Pons (tissue), 1 donor: Measurements from ENCODE around the gene GLI1.
A peak's percentile ranks its signal among the peaks of the same experiment; 100 is the strongest.
"Not testable (repeated sequence)": the region's sequence is repeated elsewhere in the genome, so short reads cannot be mapped to it uniquely, and the experiment has no call there.

Source experiments
- DNase-seq: peaks from one replicate; pipeline ENCODE4 v3.0.0-alpha.2; 2016; ENCODE audit warnings: low spot score

The GLI1 gene

DNA sequence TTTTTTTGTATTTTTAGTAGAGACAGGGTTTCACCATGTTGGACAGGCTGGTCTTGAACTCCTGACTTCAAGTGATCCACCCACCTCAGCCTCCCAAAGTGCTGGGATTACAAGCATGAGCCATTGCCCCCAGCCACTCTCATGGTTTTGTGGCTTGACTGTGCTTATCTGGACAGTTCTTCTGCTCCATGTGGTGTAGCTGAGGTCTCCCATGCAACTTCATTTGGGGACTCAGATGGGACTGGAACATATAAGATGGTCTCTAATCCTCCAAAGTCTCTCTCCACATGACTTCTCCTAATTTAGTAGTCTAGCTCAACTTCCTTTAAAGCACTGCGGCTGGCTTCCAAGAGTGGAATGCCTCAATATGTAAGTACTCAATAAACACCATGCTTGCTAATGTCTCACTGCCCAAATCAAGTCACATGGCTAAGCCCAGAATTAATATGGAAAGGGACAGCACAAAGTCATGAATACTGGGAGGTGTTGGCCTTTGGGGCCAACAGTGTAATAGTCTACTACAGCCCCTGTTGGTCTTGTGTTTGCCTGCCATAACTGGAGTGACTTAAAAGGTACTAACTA lies 17.6 kb upstream of the GLI1 start:
- DNase-seq, result no peak

DNA sequence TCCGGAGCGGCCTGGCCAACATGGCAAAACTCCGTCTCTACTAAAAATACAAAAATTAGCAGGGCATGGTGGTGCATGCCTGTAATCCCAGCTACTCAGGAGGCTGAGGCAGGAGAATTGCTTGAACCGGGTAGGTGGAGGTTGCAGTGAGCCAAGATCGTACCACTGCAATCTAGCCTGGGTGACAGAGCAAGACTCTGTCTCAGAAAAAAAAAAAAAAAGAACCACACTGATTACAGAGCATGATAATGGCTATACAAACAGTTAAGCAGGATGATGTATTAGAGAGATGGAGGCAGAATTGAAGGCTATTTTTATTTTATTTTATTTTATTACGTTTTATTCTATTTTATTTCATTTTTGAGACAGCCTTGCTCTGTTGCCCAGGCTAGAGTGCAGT lies 15.2 kb upstream of the GLI1 start:
- DNase-seq, result not testable (repeated sequence)

DNA sequence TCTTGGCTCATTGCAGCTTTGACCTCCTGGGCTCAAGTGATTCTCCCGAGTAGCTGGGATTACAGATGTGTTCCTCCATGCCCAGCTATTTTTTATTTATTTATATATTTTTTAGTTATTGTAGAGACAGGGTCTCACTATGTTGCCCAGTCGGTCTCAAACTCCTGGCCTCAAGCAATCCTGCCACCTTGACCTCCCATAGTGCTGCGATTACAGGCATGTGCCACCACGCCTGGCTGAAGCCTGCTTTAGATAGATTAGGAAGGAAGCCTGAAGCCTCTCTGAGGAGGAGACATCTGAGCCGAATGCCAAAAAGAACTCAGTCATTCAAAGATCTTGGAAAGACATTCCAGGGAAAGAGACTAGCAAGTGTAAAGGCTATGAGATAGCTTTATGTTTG lies 14.8 kb upstream of the GLI1 start:
- no peak for DNase-seq

DNA sequence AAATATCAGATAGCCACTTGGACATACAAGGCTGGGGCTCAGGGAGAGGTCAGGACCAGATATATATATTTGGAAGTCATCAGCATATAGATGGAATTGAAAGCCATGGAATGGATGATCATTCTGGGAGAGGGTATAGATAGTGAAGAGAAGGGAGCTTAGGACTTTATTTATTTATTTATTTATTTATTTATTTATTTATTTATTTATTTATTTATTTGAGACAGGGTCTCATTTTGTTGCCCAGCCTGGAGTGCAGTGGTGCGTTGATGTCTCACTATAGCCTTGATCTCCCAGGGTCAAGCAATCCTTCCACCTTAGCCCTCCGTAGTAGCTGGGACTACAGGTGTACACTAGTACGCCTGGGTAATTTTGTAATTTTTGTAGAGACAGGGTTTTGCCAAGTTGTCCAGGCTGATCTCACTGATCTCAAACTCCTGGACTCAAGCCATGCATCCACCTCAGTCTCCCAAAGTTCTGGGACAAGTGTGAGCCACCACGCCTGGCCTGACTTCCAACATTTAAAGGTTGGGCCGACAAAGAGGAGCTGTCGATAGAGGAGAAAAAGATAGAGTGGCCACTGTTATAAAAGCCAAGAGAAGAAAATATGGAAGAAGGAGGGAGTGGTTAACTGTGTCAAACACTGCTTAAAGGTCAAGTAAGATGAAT lies 13.2 kb upstream of the GLI1 start:
- DNase-seq, result no peak

DNA sequence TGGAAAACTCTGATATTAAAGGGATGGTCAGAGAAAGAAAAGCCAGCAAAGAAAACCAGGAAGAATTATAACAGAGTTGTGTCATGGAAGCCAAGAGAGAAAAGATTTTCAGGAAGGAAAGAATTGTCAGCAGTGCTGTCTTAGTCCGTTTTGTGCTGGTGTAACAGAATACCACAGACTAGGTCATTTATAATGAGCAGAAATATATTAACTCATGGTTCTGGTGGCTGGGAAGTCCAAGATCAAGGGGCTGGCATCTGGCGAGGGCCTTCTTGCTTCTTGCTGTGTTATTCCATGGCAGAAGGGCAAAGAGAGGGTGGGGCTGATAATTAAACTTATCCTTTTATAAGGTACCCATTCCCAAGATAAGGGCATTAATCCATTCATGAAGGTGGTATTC lies 10.9 kb upstream of the GLI1 start:
- DNase-seq, result no peak

DNA sequence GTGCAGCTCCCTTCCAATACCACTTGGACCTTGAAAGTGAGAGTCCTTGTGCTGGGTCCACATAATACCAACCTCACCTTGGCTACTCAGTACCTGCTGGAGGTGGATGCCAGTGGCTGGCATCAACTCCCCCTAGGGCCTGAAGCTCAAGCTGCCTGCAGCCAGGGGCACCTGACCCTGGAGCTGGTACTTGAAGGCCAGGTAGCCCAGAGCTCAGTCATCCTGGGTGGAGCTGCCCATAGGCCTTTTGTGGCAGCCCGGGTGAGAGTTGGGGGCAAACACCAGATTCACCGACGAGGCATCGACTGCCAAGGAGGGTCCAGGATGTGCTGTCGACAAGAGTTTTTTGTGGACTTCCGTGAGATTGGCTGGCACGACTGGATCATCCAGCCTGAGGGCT lies 10.2 kb upstream of the GLI1 start:
- DNase-seq, result no peak

DNA sequence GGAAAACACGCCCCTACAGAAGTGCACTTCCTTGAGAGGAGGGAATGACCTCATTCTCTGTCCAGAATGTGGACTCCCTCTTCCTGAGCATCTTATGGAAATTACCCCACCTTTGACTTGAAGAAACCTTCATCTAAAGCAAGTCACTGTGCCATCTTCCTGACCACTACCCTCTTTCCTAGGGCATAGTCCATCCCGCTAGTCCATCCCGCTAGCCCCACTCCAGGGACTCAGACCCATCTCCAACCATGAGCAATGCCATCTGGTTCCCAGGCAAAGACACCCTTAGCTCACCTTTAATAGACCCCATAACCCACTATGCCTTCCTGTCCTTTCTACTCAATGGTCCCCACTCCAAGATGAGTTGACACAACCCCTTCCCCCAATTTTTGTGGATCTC lies 9.5 kb upstream of the GLI1 start:
- no peak for DNase-seq

DNA sequence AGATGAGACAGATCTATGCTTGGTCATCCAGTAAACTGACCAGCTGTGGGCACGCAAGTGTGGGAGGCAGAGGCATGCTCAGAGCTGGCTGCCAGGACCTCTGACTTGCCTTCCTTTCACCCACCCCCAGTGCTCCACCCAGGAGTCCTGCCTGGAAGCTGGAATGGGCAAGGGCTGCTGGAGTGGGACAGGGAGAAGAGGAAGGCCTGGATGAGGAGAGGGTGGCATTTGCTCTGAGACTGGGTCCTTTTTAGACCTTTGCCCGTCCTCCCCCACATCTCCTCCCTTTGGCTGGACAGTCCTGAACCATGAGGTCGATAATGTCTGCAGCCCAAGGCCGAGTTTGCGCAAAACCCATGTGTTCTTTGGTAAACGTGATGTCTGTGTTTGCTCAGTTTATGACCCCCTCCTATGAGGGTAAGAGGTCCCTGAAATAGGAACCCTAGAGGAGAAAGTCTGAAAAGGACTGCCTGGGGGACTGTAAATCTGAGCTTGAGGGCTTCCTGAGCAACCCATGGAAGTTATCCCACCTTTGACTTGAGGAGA lies 8.3 kb upstream of the GLI1 start:
- DNase-seq, result no peak

DNA sequence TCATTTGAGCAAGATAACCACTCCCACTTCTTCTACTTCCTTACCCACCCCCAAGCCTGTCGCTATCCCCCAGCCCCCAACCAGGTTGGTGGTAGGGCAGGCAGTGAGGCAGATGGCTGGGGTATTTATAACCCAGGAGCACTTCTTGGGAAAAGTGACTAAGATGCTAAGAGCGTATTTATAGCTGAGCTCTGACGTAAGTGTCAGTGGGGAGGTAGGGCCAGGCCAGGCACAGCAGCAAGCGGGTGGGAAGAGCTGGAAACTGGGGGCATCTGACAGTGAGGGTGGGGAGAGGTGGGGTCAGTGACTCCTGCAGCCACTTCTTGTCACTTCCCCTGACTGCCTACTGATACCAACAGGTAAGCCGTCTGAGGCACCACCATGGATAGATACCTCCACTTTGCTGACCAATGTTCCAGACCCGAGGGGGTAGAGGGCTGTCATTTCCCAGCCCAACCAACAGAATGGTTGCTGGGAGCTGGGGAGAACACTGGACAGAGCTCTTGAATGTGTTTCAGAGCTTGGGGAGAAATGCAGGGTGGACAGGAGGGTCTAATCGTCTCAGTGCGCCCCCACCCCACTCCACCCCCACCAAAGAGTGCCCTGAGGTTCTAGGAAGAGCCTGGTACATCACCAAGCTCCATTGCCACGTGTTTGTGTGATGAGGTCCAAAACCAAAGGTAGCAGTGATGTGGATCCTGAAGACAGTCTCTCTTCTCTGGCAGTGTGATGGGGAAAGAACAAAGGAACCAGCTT lies 7.2 kb upstream of the GLI1 start:
- DNase-seq, result no peak

DNA sequence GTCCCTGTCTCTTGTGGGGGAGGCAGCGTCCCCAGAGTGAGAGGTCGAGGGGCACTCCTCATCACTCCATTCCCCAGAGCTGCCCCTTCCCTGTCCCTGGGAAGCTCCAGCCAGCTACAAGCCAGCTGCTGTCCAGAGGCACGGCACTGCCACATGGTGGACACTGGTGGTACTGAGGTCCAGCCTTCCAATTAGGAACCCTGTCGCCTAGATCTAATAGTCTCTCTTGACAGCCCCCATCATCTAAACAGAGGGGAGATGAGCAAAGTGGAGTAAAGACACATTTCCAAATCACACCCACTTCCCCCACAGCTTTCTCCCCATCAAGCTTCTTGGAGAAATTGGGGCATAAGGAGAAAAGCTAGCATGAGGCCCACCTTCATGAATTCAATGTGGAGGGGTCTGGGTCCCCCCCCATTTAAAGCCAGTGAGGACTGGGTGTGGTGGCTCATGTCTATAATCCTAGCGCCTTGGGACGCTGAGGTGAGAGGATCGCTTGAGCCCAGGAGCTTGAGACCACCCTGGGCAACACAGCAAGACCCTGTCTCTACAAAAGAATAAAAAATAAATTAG lies 6.6 kb upstream of the GLI1 start:
- DNase-seq, result peak; percentile 64

DNA sequence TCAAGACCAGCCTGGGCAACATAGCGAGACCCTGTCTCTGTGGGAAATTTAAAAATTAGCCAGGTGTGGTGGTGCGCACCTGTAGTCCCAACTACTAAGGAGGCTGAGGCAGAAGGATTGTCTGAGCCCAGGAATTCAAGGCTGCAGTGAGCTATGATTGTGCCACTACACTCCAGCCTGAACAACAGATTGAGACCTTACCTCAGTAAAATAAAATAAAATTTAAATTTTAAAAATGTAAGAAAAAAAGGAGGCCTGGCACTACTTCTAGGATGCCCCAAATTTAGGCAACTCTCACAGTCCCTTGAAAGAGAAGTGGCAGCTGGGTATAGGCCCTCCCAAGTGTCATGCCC lies 5.4 kb upstream of the GLI1 start:
- DNase-seq, result no peak

DNA sequence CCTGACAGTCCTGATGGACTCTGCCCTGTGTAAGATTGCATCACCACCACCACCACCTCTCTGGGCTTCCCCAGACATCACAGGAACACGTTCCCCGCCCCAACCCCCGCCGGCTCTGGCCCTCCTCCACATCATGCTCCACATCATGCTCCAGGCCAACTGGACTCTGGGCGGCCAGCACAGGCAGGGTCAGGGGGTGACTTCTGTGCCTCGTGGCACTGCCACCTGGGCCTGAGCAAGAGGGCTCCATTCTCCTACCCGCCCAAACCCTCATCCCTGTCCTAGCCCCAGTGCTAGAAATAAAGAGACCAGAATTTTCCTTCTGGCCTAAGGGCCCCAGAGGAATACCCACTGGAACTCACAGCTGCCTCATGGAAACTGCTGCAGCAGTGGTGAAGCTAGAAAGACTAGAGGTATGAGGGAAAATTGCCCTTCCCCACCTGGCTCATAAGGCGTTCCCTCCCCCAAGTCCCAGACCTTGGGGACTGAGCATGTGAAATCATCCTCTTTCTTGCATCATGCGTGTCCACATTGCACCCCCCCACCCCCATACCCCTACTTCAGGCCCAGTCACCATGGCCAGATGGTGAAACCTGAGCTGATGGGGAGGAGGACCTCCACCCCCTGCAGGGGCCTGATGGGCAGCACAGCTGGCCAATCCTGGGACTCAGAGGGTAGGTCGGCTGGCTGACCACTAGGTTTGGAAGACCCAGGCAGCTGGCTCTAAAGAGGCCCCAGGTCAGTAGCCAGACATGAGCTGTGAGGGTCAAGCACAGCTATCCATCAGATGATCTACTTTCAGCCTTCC lies 4.8 kb upstream of the GLI1 start, which contains the start of gene INHBE:
Gene INHBE, plus strand, starts transcription at position 742 of the 808 bp plus-strand sequence. CDS start 230 bp downstream, outside the sequence.
- DNase-seq, result no peak

DNA sequence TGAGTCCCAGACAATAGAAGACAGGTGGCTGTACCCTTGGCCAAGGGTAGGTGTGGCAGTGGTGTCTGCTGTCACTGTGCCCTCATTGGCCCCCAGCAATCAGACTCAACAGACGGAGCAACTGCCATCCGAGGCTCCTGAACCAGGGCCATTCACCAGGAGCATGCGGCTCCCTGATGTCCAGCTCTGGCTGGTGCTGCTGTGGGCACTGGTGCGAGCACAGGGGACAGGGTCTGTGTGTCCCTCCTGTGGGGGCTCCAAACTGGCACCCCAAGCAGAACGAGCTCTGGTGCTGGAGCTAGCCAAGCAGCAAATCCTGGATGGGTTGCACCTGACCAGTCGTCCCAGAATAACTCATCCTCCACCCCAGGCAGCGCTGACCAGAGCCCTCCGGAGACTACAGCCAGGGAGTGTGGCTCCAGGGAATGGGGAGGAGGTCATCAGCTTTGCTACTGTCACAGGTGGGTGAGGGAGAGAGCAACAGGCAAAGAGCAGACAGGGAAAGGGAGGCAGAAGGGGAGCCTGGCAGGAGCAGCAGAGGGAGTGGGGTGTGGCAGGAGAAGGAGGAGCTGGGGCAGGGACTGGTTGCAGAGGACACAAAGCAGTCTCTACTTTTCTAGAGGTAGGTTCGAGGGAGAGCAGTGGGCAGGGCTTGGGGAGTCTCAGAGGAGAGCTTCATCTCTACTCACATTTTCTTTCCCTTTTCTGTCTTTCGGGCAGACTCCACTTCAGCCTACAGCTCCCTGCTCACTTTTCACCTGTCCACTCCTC lies 4.0 kb upstream of the GLI1 start:
- DNase-seq, result no peak

DNA sequence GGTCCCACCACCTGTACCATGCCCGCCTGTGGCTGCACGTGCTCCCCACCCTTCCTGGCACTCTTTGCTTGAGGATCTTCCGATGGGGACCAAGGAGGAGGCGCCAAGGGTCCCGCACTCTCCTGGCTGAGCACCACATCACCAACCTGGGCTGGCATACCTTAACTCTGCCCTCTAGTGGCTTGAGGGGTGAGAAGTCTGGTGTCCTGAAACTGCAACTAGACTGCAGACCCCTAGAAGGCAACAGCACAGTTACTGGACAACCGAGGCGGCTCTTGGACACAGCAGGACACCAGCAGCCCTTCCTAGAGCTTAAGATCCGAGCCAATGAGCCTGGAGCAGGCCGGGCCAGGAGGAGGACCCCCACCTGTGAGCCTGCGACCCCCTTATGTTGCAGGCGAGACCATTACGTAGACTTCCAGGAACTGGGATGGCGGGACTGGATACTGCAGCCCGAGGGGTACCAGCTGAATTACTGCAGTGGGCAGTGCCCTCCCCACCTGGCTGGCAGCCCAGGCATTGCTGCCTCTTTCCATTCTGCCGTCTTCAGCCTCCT lies 3.4 kb upstream of the GLI1 start:
- peak; percentile 22 for DNase-seq

DNA sequence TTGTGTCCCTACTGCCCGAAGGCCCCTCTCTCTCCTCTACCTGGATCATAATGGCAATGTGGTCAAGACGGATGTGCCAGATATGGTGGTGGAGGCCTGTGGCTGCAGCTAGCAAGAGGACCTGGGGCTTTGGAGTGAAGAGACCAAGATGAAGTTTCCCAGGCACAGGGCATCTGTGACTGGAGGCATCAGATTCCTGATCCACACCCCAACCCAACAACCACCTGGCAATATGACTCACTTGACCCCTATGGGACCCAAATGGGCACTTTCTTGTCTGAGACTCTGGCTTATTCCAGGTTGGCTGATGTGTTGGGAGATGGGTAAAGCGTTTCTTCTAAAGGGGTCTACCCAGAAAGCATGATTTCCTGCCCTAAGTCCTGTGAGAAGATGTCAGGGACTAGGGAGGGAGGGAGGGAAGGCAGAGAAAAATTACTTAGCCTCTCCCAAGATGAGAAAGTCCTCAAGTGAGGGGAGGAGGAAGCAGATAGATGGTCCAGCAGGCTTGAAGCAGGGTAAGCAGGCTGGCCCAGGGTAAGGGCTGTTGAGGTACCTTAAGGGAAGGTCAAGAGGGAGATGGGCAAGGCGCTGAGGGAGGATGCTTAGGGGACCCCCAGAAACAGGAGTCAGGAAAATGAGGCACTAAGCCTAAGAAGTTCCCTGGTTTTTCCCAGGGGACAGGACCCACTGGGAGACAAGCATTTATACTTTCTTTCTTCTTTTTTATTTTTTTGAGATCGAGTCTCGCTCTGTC lies 2.7 kb upstream of the GLI1 start:
- no peak for DNase-seq

DNA sequence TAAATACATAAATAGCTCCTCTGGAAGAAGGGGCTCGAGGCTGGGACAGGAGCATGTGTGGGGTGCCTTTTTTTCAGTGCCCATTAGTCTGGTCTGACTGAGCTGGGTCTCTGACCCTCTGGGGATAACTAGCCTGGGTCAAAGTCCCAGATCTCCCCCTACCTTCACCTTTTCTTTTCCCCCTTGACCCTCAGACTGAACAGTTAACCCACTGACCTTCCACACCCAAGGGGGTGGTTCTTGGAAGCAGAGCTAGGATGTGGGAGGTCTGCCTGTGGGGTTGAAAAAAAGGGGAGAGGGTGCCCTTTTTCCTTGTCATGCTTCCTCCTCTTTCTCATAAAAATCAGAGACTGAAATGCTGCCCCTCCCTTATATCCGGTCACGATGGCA lies 925 bp upstream of the GLI1 start:
- DNase-seq, result no peak

DNA sequence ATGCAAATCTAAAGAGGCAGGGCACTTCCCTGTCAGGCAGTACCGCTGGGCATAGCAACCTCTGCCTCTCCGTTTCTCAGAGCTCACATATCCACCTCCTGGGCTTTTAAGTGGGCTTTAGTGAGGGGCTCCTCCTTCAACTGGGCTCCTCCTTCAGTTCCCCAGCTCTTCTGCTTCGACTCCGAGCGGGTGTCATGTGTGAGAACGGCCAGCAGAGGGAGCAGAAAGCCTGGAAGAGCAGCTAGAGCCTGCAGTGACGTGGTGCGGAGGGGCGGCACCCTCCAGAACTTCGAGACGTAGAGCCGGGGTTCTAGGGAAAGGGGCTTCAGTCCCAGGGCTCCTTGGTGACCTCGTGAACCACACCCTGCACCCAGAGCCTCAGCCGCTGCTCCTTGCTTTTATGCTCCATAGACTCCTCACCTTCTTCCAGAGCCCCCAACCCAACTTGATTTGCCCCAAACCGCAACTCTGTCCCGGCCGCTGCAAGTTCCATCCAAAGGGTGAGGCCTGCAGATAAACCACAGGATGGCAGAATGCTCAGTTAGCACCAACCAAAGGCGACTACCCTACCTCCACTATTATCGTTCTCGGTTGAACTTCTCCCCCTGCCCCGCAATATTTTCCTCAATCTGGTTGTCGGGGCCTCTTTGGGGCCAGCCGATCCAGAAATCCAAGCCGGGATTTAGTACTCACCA lies 383 bp upstream of the GLI1 start:
- peak; percentile 91 for DNase-seq

DNA sequence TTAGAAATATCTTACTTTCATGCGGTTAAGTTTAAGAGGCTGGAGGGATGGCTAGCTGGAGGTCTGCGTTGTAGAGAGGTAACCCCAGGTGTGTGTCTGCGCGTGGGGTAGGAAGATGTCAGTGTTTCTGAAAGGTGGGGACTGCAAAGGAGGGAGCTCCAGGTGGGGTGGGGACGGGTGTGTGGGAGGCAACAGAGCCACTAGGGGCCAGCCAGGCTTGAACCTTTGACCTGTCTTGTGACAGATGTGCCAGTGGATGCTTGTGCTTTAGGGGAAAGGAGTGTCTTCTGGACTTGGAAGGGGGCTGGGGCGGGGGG lies 841 bp downstream of the GLI1 start:
- no peak for DNase-seq

DNA sequence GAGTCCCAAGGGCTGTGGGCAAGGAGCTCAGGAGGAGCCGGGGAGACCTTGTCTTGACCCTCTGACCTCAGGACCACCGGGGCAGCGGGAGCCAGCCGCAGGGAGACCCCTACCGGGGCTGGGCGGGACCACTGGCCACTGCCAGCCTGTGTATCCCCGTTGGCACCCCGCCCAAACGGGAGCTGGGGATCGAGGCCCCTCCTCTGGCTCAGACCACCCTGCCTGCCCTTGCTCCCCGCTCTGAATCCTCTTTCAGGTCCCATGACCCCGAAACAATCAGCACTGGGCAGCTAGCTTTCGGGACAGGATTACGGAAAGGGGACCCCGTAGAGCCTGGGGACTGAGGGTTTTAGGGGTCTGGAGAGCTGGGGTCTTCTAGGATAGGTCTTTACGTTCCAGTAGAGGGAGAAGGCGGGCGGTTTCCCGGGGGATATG lies 1.3 kb downstream of the GLI1 start:
- DNase-seq, result no peak
